Colon (tissue), 2 donors: Measurements from ENCODE around the gene ZBTB22.

ENCODE experiments used
- FAIRE-seq: peaks from 2 replicates; lab custom pipeline; 2012; peaks lifted over from hg19 to GRCh38; lab: Jason Lieb, UNC
- donor health status: control.
- donor health status: control.

ZBTB22 gene

GRCh38 chr6:33324125-33324524, 6.6 kb upstream of the ZBTB22 start:
- FAIRE-seq: no peak

- FAIRE-seq: no peak
Measured at GRCh38 chr6:33323623-33323948, 6.0 kb upstream of the ZBTB22 start.

GRCh38 chr6:33321227-33321626, 3.7 kb upstream of the ZBTB22 start:
- FAIRE-seq: no peak

GRCh38 chr6:33320315-33321181, 3.0 kb upstream of the ZBTB22 start:
- no peak for FAIRE-seq

GRCh38 chr6:33319939-33320314, 2.4 kb upstream of the ZBTB22 start:
- FAIRE-seq: no peak

- FAIRE-seq: no peak
Measured at GRCh38 chr6:33318426-33319073, 1.0 kb upstream of the ZBTB22 start.

GRCh38 chr6:33317419-33317668, 200 bp downstream of the ZBTB22 start:
- no peak for FAIRE-seq

- no peak for FAIRE-seq
Measured at GRCh38 chr6:33316603-33317418, 733 bp downstream of the ZBTB22 start.

GRCh38 chr6:33315793-33316602, 1.5 kb downstream of the ZBTB22 start:
- FAIRE-seq: no peak

- no peak for FAIRE-seq
Measured at GRCh38 chr6:33314943-33315792, 2.4 kb downstream of the ZBTB22 start.

GRCh38 chr6:33314515-33314942, 3.0 kb downstream of the ZBTB22 start:
- no peak for FAIRE-seq

GRCh38 chr6:33313709-33314514, 3.6 kb downstream of the ZBTB22 start, which contains the start of gene TAPBP:
TSS of gene TAPBP (minus strand) at chr6:33314078. CDS start at chr6:33314041, 37 bp downstream.
- FAIRE-seq: no peak

- FAIRE-seq: no peak
Measured at GRCh38 chr6:33313105-33313708, 4.3 kb downstream of the ZBTB22 start.

GRCh38 chr6:33312361-33313104, 5.0 kb downstream of the ZBTB22 start:
- FAIRE-seq: no peak

- no peak for FAIRE-seq
Measured at GRCh38 chr6:33306356-33306755, 11.2 kb downstream of the ZBTB22 start.

- FAIRE-seq: no peak
Measured at GRCh38 chr6:33305052-33305451, 12.5 kb downstream of the ZBTB22 start.

GRCh38 chr6:33304216-33304615, 13.3 kb downstream of the ZBTB22 start:
- no peak for FAIRE-seq

GRCh38 chr6:33301877-33302276, 15.7 kb downstream of the ZBTB22 start:
- FAIRE-seq: no peak

GRCh38 chr6:33299237-33299944, 18.2 kb downstream of the ZBTB22 start:
- FAIRE-seq: no peak
